Measurements from ENCODE around the gene MAB21L4.

The MAB21L4 gene

GRCh38 chr2:240894006-240894405 lies 1.9 kb downstream of the MAB21L4 start:
- DNase-seq (ENCODE audit: low read depth), result no peak

- no peak for DNase-seq (ENCODE audit: low read depth)
These were observed 2.6 kb downstream of the MAB21L4 start for GRCh38 chr2:240893363-240893844.

- no peak for DNase-seq (ENCODE audit: low read depth)
These were observed 3.0 kb downstream of the MAB21L4 start for GRCh38 chr2:240892925-240893324.

- DNase-seq (ENCODE audit: low read depth), result no peak
These were observed 3.6 kb downstream of the MAB21L4 start for GRCh38 chr2:240892356-240892755.

- no peak for DNase-seq (ENCODE audit: low read depth)
These were observed 4.2 kb downstream of the MAB21L4 start for GRCh38 chr2:240891492-240892340.

GRCh38 chr2:240890691-240891090 lies 5.3 kb downstream of the MAB21L4 start:
- DNase-seq (ENCODE audit: low read depth), result no peak

- no peak for DNase-seq (ENCODE audit: low read depth)
These were observed 6.1 kb downstream of the MAB21L4 start for GRCh38 chr2:240889601-240890560.

- no peak for DNase-seq (ENCODE audit: low read depth)
These were observed 6.9 kb downstream of the MAB21L4 start for GRCh38 chr2:240888890-240889573.

- DNase-seq (ENCODE audit: low read depth), result no peak
These were observed 7.6 kb downstream of the MAB21L4 start for GRCh38 chr2:240888130-240888889.

GRCh38 chr2:240887631-240888030 lies 8.3 kb downstream of the MAB21L4 start:
- no peak for DNase-seq (ENCODE audit: low read depth)

GRCh38 chr2:240886678-240887609 lies 9.0 kb downstream of the MAB21L4 start:
- DNase-seq (ENCODE audit: low read depth), result no peak

GRCh38 chr2:240886023-240886565 lies 9.9 kb downstream of the MAB21L4 start:
- no peak for DNase-seq (ENCODE audit: low read depth)

GRCh38 chr2:240885566-240885965 lies 10.4 kb downstream of the MAB21L4 start:
- DNase-seq (ENCODE audit: low read depth), result no peak

GRCh38 chr2:240884745-240885144 lies 11.2 kb downstream of the MAB21L4 start:
- no peak for DNase-seq (ENCODE audit: low read depth)

GRCh38 chr2:240884221-240884620 lies 11.7 kb downstream of the MAB21L4 start:
- DNase-seq (ENCODE audit: low read depth), result no peak

GRCh38 chr2:240881913-240882312 lies 14.0 kb downstream of the MAB21L4 start:
- DNase-seq (ENCODE audit: low read depth), result no peak

- no peak for DNase-seq (ENCODE audit: low read depth)
These were observed 16.9 kb downstream of the MAB21L4 start for GRCh38 chr2:240879105-240879504.

GRCh38 chr2:240878341-240878936 lies 17.5 kb downstream of the MAB21L4 start:
- DNase-seq (ENCODE audit: low read depth), result no peak

Data from stromal cell of bone marrow (primary cell).